Testis (tissue), 3 donors: Measurements from ENCODE around the gene SLC66A1. TPM values are rescaled to one million over a fixed set of nuclear protein-coding genes. Genes with fewer than 3 reads are reported as not detected.

Source experiments
- DNase-seq: peaks from one replicate; pipeline ENCODE4 v3.0.0-alpha.2; 2019
- H3K27ac ChIP-seq, 2 donors: fragments of 200-600 bp; sonication (generic); one replicate each; pipeline ENCODE4 v1.5.1; 2019
- H3K27me3 ChIP-seq: fragments of 200-600 bp; sonication (generic); one replicate; pipeline ENCODE4 v1.5.1; 2019
- H3K36me3 ChIP-seq: fragments of 200-600 bp; sonication (generic); one replicate; pipeline ENCODE4 v1.5.1; 2017; ENCODE audit warnings: low read depth; ENCODE audit errors: missing control alignments
- H3K4me1 ChIP-seq: fragments of 200-600 bp; sonication (generic); one replicate; pipeline ENCODE4 v1.5.1; 2019
- H3K4me3 ChIP-seq, 2 donors: fragments of 200-600 bp; sonication (generic); one replicate each; pipeline ENCODE4 v1.5.1; 2017 to 2019
- H3K9me3 ChIP-seq: fragments of 200-600 bp; sonication (generic); one replicate; pipeline ENCODE4 v1.5.1; 2017
- CTCF ChIP-seq, 3 experiments: fragments of 450-650 bp in 2 of 3; fragments of 200-600 bp in 1 of 3; sonication (generic) in 1 of 3; IDR thresholded peaks; one replicate each; pipeline ENCODE4 v1.5.1; 2016 to 2019; ENCODE audit warnings: antibody characterized with exemption in 3 of 3, mild to moderate bottlenecking in 2 of 3, moderate library complexity in 1 of 3
- POLR2A ChIP-seq: fragments of 450-650 bp; IDR thresholded peaks from one replicate; pipeline ENCODE4 v1.6.1; 2017; ENCODE audit warnings: antibody characterized with exemption, mild to moderate bottlenecking, moderate library complexity
- WGBS, 2 donors: methylation state at CpG; one replicate each; pipeline ENCODE4 v1.1.5; 2018; 5-methylcytosine and 5-hydroxymethylcytosine counted together
- intact Hi-C: fragments of 100-400 bp; cut with DNase I; formaldehyde crosslinking; loops from one replicate; pipeline ENCODE4 v1.15.1; 2023; ENCODE audit warnings: low total_unique reads
- polyA plus RNA-seq: library from polyadenylated mRNA; stranded (reverse); fragments of 350-450 nt; fragmentation: Illumina TruSeq; extraction: RNeasy Lipid Tissue Mini Kit (QIAGEN cat#74804); gene quantifications from one replicate; pipeline ENCODE4 v1.2.3, GENCODE V29; 2014; ENCODE audit warnings: low read depth, low replicate concordance; ENCODE audit not compliant: insufficient read depth
- total RNA-seq, 2 donors: library from RNA; depleted of rRNA; stranded (reverse); fragments of >200 nt; gene quantifications; one replicate each; pipeline ENCODE4 v1.2.3, GENCODE V29; 2016

SLC66A1 gene
- total and polyA plus RNA-seq, 3 donors from 2014 or later = 27.9 to 66.0 (median 61.1) TPM

DNA sequence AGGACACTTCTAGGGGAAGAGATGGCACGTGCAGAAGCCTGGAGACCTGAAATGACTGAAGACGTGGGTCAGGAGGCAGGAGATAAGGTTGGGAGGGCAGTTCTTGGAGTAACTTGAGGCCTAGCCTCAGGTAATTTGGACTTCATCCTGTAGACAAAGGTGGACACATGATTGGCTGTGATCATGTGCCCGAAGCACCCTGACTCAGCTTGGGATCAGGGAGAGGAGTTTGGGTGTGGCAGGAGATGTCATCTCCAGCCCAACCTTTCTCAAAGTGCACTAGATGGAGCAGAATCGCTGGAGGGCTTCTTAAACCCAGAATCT lies 1.5 kb downstream of the SLC66A1 start:
- H3K4me3 ChIP-seq = no peak overlapping the region
- no peaks in the 10 kb centered on the region for H3K27me3 ChIP-seq
- whole genome bisulfite sequencing, 2 donors = 76 to 89% methylated on average over 3 to 4 of the region's 4 CpGs
- H3K27ac ChIP-seq = no peak overlapping the region
- peaks cover 30% of the 10 kb centered on the region for H3K4me1 ChIP-seq
- DNase-seq = no peak
- H3K36me3 ChIP-seq = no peaks in the 10 kb centered on the region
- H3K9me3 ChIP-seq = no peaks in the 10 kb centered on the region
- no peak for TF ChIP-seq POLR2A
- no peak for TF ChIP-seq CTCF (IDR thresholded peaks at IDR 0.05)
- intact Hi-C loops = no loop called here

- H3K27ac ChIP-seq = no peak overlapping the region
- TF ChIP-seq CTCF (IDR thresholded peaks at IDR 0.05) = no peak
- no peak for TF ChIP-seq POLR2A
- no peaks in the 10 kb centered on the region for H3K36me3 ChIP-seq
- no peak for DNase-seq
- WGBS, 2 donors = 87 to 97% methylated on average over 6 to 10 of the region's 10 CpGs
- H3K27me3 ChIP-seq = no peaks in the 10 kb centered on the region
- H3K4me3 ChIP-seq = no peak overlapping the region
- H3K9me3 ChIP-seq = no peaks in the 10 kb centered on the region
- intact Hi-C loops = no loop called here
- H3K4me1 ChIP-seq = peaks cover 30% of the 10 kb centered on the region
Measured at GRCh38 chr1:19313961-19314882, 2.1 kb downstream of the SLC66A1 start.

- no peaks in the 10 kb centered on the region for H3K9me3 ChIP-seq
- no peak for TF ChIP-seq POLR2A
- no peak for TF ChIP-seq CTCF (IDR thresholded peaks at IDR 0.05)
- H3K27ac ChIP-seq = no peak overlapping the region
- intact Hi-C loops = no loop called here
- H3K4me3 ChIP-seq = no peak overlapping the region
- DNase-seq = no peak
- 79 to 86% methylated on average over 10 to 17 of the region's 17 CpGs for WGBS, 2 donors
- no peaks in the 10 kb centered on the region for H3K27me3 ChIP-seq
- H3K4me1 ChIP-seq = peaks cover 29% of the 10 kb centered on the region
- no peaks in the 10 kb centered on the region for H3K36me3 ChIP-seq
Measured at GRCh38 chr1:19315378-19316198, 3.5 kb downstream of the SLC66A1 start.

GRCh38 chr1:19317126-19317910 lies 5.2 kb downstream of the SLC66A1 start:
- H3K4me3 ChIP-seq = no peak overlapping the region
- TF ChIP-seq CTCF (IDR thresholded peaks at IDR 0.05) = no peak
- TF ChIP-seq POLR2A = no peak
- DNase-seq = peak; percentile 60
- no peaks in the 10 kb centered on the region for H3K27me3 ChIP-seq
- no peaks in the 10 kb centered on the region for H3K9me3 ChIP-seq
- peaks cover 25% of the 10 kb centered on the region for H3K4me1 ChIP-seq
- no peak overlapping the region for H3K27ac ChIP-seq
- WGBS, 2 donors = 66 to 74% methylated on average over 5 to 13 of the region's 13 CpGs
- no peaks in the 10 kb centered on the region for H3K36me3 ChIP-seq
- intact Hi-C loops = no loop called here
